Measurements from ENCODE around the gene TTLL3. TPM values are rescaled to one million over a fixed set of nuclear protein-coding genes. Genes with fewer than 3 reads are reported as not detected.

The TTLL3 gene
- total and polyA plus RNA-seq, 2 of the 13 experiments (the other 11 are each of a cell fraction or from before 2014, with no cell fraction given): 9.5 to 51.2 TPM

- TF ChIP-seq ZNF670 (CRISPR knock-in tag; IDR thresholded peaks at IDR 0.05; ENCODE audit: borderline replicate concordance) (0 out of 2 replicates have a peak, but pooled peaks have one; percentile 13), REST (IDR thresholded peaks at IDR 0.05; ENCODE audit: borderline replicate concordance in 1 of 2, low read depth in 1 of 2, low read length in 2 of 2) (no peak; a peak in 1 of 4 replicates), HIC2 (CRISPR knock-in tag; IDR thresholded peaks at IDR 0.05; ENCODE audit: low read depth) (0 out of 2 replicates have a peak, but pooled peaks have one; percentile 4), KDM5B (CRISPR knock-in tag; IDR thresholded peaks at IDR 0.05; ENCODE audit: borderline replicate concordance) (no peak; the same call in 1 of the 2 replicates), ZNF431 (CRISPR knock-in tag; IDR thresholded peaks at IDR 0.05; ENCODE audit: borderline replicate concordance, low read depth) (no peak), ZNF800 (CRISPR knock-in tag; IDR thresholded peaks at IDR 0.05) (peak; percentile 44; the same call in 1 of the 2 replicates), ZNF256 (CRISPR knock-in tag; conservative IDR thresholded peaks at IDR 0.05) (no peak), FOXK1 (CRISPR knock-in tag; IDR thresholded peaks at IDR 0.05; ENCODE audit: borderline replicate concordance, low read depth) (peak; percentile 27; the same call in 1 of the 2 replicates), ZNF784 (CRISPR knock-in tag; IDR thresholded peaks at IDR 0.05; ENCODE audit: borderline replicate concordance) (no peak; the same call in 1 of the 2 replicates), MEIS1 (CRISPR knock-in tag; IDR thresholded peaks at IDR 0.05; ENCODE audit: borderline replicate concordance) (0 out of 2 replicates have a peak, but pooled peaks have one; percentile 47)
- TF ChIP-seq, protein P1, sequence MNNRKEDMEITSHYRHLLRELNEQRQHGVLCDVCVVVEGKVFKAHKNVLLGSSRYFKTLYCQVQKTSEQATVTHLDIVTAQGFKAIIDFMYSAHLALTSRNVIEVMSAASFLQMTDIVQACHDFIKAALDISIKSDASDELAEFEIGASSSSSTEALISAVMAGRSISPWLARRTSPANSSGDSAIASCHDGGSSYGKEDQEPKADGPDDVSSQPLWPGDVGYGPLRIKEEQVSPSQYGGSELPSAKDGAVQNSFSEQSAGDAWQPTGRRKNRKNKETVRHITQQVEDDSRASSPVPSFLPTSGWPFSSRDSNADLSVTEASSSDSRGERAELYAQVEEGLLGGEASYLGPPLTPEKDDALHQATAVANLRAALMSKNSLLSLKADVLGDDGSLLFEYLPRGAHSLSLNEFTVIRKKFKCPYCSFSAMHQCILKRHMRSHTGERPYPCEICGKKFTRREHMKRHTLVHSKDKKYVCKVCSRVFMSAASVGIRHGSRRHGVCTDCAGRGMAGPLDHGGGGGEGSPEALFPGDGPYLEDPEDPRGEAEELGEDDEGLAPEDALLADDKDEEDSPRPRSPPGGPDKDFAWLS (CRISPR knock-in tag; IDR thresholded peaks at IDR 0.05; ENCODE audit: borderline replicate concordance): no peak
- TF ChIP-seq, protein P2, sequence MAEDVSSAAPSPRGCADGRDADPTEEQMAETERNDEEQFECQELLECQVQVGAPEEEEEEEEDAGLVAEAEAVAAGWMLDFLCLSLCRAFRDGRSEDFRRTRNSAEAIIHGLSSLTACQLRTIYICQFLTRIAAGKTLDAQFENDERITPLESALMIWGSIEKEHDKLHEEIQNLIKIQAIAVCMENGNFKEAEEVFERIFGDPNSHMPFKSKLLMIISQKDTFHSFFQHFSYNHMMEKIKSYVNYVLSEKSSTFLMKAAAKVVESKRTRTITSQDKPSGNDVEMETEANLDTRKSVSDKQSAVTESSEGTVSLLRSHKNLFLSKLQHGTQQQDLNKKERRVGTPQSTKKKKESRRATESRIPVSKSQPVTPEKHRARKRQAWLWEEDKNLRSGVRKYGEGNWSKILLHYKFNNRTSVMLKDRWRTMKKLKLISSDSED (CRISPR knock-in tag; IDR thresholded peaks at IDR 0.05): no peak
- TF ChIP-seq, protein P3, sequence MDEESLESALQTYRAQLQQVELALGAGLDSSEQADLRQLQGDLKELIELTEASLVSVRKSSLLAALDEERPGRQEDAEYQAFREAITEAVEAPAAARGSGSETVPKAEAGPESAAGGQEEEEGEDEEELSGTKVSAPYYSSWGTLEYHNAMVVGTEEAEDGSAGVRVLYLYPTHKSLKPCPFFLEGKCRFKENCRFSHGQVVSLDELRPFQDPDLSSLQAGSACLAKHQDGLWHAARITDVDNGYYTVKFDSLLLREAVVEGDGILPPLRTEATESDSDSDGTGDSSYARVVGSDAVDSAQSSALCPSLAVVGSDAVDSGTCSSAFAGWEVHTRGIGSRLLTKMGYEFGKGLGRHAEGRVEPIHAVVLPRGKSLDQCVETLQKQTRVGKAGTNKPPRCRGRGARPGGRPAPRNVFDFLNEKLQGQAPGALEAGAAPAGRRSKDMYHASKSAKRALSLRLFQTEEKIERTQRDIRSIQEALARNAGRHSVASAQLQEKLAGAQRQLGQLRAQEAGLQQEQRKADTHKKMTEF (CRISPR knock-in tag; IDR thresholded peaks at IDR 0.05): peak; percentile 53; the same call in 1 of the 2 replicates
Measured at GRCh38 chr3:9792405-9793160, 17.5 kb upstream of the TTLL3 start, which contains the start of the genes ARPC4 and TADA3 (continued).

All from HepG2 (cell line).